Astrocyte (in vitro differentiated cells and primary cell): Measurements from ENCODE around the gene AHNAK. TPM values are rescaled to one million over a fixed set of nuclear protein-coding genes. Genes with fewer than 3 reads are reported as not detected.

Source experiments
- DNase-seq: peaks from one replicate; pipeline ENCODE4 v3.0.0-alpha.2; 2010; ENCODE audit warnings: low read depth
- FAIRE-seq: peaks from 2 replicates; lab custom pipeline; 2011; peaks lifted over from hg19 to GRCh38; lab: Jason Lieb, UNC
- H2AFZ ChIP-seq: 2 replicates; pipeline ENCODE4 v1.6.0; 2012; ENCODE audit warnings: low read depth, low read length, inconsistent platforms
- H3K27ac ChIP-seq: 2 replicates; pipeline ENCODE4 v1.5.1; 2011; ENCODE audit warnings: low read depth, low read length, inconsistent platforms
- H3K27me3 ChIP-seq: 2 replicates; pipeline ENCODE4 v1.6.0; 2011; ENCODE audit warnings: low read length, inconsistent platforms; ENCODE audit not compliant: insufficient read depth
- H3K36me3 ChIP-seq: 2 replicates; pipeline ENCODE4 v1.5.1; 2011; ENCODE audit warnings: low read length, inconsistent platforms; ENCODE audit not compliant: insufficient read depth
- H3K4me1 ChIP-seq: 2 replicates; pipeline ENCODE4 v1.5.1; 2011; ENCODE audit warnings: low read length, inconsistent platforms; ENCODE audit not compliant: insufficient read depth
- H3K4me2 ChIP-seq: 2 replicates; pipeline ENCODE4 v1.6.0; 2012; ENCODE audit warnings: low read length, inconsistent platforms
- H3K4me3 ChIP-seq: 2 replicates; pipeline ENCODE4 v1.5.1; 2011; ENCODE audit warnings: low read depth, mild to moderate bottlenecking, low read length, inconsistent platforms; ENCODE audit not compliant: insufficient read depth
- H3K79me2 ChIP-seq: 2 replicates; pipeline ENCODE4 v1.6.0; 2012; ENCODE audit warnings: mild to moderate bottlenecking, low read length, inconsistent platforms; ENCODE audit not compliant: insufficient read depth
- H3K9ac ChIP-seq: 2 replicates; pipeline ENCODE4 v1.6.0; 2012; ENCODE audit warnings: mild to moderate bottlenecking, low read length, inconsistent platforms
- H3K9me3 ChIP-seq: 2 replicates; pipeline ENCODE4 v1.5.1; 2012; ENCODE audit warnings: low read depth, mild to moderate bottlenecking, low read length, inconsistent platforms; ENCODE audit not compliant: insufficient read depth
- H4K20me1 ChIP-seq: 2 replicates; pipeline ENCODE4 v1.6.0; 2012; ENCODE audit warnings: low read length, inconsistent platforms; ENCODE audit not compliant: insufficient read depth
- H3K27ac Mint-ChIP-seq: one replicate; pipeline ENCODE4 v1.8.0; 2021; ENCODE audit warnings: mild to moderate bottlenecking, mixed read lengths; ENCODE audit not compliant: unreplicated experiment
- H3K27me3 Mint-ChIP-seq: one replicate; pipeline ENCODE4 v1.8.0; 2021; ENCODE audit warnings: low read depth, mixed read lengths; ENCODE audit not compliant: unreplicated experiment
- H3K36me3 Mint-ChIP-seq: one replicate; pipeline ENCODE4 v1.8.0; 2021; ENCODE audit warnings: low read depth, mixed read lengths; ENCODE audit not compliant: unreplicated experiment
- H3K4me1 Mint-ChIP-seq: one replicate; pipeline ENCODE4 v1.8.0; 2021; ENCODE audit warnings: low read depth, mixed read lengths; ENCODE audit not compliant: unreplicated experiment
- H3K4me3 Mint-ChIP-seq: one replicate; pipeline ENCODE4 v1.8.0; 2021; ENCODE audit warnings: mild to moderate bottlenecking, moderate library complexity, mixed read lengths; ENCODE audit not compliant: unreplicated experiment
- H3K9me3 Mint-ChIP-seq: one replicate; pipeline ENCODE4 v1.8.0; 2021; ENCODE audit warnings: mild to moderate bottlenecking, mixed read lengths; ENCODE audit not compliant: unreplicated experiment
- CTCF ChIP-seq: IDR thresholded peaks from 2 replicates; pipeline ENCODE4 v1.5.1; 2011; ENCODE audit warnings: low read depth, mild to moderate bottlenecking, inconsistent platforms, low read length, moderate library complexity; ENCODE audit not compliant: insufficient read depth
- EZH2 ChIP-seq: IDR thresholded peaks from 2 replicates; pipeline ENCODE4 v1.6.1; 2012; ENCODE audit warnings: mild to moderate bottlenecking, low read length, inconsistent platforms; ENCODE audit not compliant: insufficient read depth
- total RNA-seq: library from RNA; stranded (reverse); gene quantifications from 2 replicates; pipeline ENCODE4 v1.2.1, GENCODE V29; 2021

The AHNAK gene
- total RNA-seq, 1 donor from 2014 or later, result 378 TPM

GRCh38 chr11:62534779-62535545 lies 11.6 kb downstream of the AHNAK start:
- TF ChIP-seq CTCF (no peak), EZH2 (no peak)

DNA sequence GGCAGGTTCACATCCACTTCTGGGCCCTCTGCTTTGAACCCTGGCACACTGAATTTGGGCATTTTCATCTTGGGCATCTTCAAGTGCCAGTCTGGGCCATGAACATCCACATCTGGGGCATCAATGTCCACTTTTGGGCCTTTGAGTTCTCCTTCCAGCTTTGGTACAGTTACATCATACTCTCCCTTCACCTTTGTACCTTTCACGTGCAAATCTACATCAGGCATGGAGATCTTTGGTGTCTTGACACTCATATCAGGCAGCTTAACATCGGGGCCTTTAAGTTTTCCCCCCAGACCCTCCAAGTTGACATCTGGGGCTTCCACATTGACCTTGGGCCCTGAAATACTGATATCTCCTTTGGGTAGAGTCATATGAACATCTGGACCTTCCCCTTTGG lies 14.5 kb downstream of the AHNAK start:
- H3K36me3 ChIP-seq, result peaks cover 75% of the 10 kb centered on the region
- no peak overlapping the region for H3K4me3 Mint-ChIP-seq
- H3K9me3 Mint-ChIP-seq, result no peaks in the 10 kb centered on the region

More at GRCh38 chr11:62534779-62535545, 11.6 kb downstream of the AHNAK start:
- no peaks in the 10 kb centered on the region for H3K27me3 ChIP-seq
- Mint-ChIP-seq H3K36me3 (peaks cover 53% of the 10 kb centered on the region), H3K27ac (no peak overlapping the region), H3K27me3 (no peaks in the 10 kb centered on the region), H3K4me1 (peaks cover 29% of the 10 kb centered on the region), H3K4me3 (no peak overlapping the region), H3K9me3 (no peaks in the 10 kb centered on the region)
- peaks cover 20% of the 10 kb centered on the region for H3K4me1 ChIP-seq
- H2AFZ ChIP-seq, result no peak overlapping the region
- H3K36me3 ChIP-seq, result peaks cover 52% of the 10 kb centered on the region
- FAIRE-seq, result no peak
- H3K4me2 ChIP-seq, result no peak overlapping the region
- no peaks in the 10 kb centered on the region for H3K9me3 ChIP-seq
- H4K20me1 ChIP-seq, result peaks cover 97% of the 10 kb centered on the region
- H3K79me2 ChIP-seq, result peaks cover 99% of the 10 kb centered on the region
- H3K9ac ChIP-seq, result no peak overlapping the region
- no peak overlapping the region for H3K4me3 ChIP-seq
- no peak for DNase-seq
- H3K27ac ChIP-seq, result no peak overlapping the region

More for the DNA sequence above, 14.5 kb downstream of the AHNAK start:
- Histone ChIP-seq H3K79me2 (peaks cover 95% of the 10 kb centered on the region), H3K9me3 (no peaks in the 10 kb centered on the region), H3K27me3 (no peaks in the 10 kb centered on the region), H3K4me3 (no peak overlapping the region), H2AFZ (no peak overlapping the region), H3K9ac (no peak overlapping the region), H4K20me1 (peaks cover 96% of the 10 kb centered on the region), H3K4me2 (no peak overlapping the region), H3K4me1 (no peaks in the 10 kb centered on the region), H3K27ac (no peak overlapping the region)
- H3K36me3 Mint-ChIP-seq, result peaks cover 75% of the 10 kb centered on the region
- FAIRE-seq, result no peak
- no peak overlapping the region for H3K27ac Mint-ChIP-seq
- no peaks in the 10 kb centered on the region for H3K27me3 Mint-ChIP-seq
- H3K4me1 Mint-ChIP-seq, result peaks cover 9% of the 10 kb centered on the region
- TF ChIP-seq EZH2 (no peak), CTCF (no peak)
- no peak for DNase-seq
